ENCODE measurements around the gene HNRNPM.

Gene HNRNPM

DNA sequence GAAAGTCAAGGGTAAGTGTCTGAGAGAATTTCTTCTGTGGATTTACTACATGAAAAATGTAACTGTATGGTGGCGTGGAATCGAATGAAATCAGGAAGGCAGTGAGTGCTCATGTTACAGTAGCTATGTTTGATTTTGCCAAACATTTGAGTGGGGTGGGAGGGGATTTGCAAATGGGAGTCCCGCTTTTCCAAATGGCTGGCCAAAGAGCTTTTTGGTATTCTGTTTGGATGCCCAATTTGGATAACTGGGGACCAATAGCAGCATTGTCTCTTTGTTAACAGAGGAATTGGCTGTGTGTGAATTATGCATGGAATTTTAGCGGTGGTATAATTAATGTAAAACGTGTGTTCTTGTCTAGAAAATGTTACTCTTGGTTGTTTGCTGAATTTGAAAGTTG is 17.8 kb downstream of the HNRNPM start:
- TF ChIP-seq EZH2phosphoT487 (IDR thresholded peaks at IDR 0.05; ENCODE audit: borderline replicate concordance) = no peak
- TF ChIP-seq, protein P1, sequence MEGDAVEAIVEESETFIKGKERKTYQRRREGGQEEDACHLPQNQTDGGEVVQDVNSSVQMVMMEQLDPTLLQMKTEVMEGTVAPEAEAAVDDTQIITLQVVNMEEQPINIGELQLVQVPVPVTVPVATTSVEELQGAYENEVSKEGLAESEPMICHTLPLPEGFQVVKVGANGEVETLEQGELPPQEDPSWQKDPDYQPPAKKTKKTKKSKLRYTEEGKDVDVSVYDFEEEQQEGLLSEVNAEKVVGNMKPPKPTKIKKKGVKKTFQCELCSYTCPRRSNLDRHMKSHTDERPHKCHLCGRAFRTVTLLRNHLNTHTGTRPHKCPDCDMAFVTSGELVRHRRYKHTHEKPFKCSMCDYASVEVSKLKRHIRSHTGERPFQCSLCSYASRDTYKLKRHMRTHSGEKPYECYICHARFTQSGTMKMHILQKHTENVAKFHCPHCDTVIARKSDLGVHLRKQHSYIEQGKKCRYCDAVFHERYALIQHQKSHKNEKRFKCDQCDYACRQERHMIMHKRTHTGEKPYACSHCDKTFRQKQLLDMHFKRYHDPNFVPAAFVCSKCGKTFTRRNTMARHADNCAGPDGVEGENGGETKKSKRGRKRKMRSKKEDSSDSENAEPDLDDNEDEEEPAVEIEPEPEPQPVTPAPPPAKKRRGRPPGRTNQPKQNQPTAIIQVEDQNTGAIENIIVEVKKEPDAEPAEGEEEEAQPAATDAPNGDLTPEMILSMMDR (conservative IDR thresholded peaks at IDR 0.05; ENCODE audit: low read length) = no peak
- H2AFZ ChIP-seq (ENCODE audit: low read length) = no peak overlapping the region
- no peaks in the 10 kb centered on the region for H3F3A ChIP-seq (ENCODE audit: low read depth)

DNA sequence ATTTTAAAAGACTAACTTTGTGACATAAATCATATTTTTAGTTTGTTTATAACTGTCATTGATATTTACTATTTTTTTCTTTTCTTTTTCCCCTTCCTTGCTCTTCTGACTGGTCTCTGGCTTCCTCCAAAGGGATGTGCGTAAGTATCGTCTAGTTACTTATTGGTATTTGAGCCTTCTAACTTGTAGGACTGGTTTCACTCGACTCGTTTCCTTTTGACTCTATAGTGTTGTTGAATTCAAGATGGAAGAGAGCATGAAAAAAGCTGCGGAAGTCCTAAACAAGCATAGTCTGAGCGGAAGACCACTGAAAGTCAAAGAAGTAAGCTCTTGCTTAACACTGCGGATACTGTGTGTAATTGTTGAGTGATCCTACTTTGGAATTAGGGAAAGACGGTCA is 18.6 kb downstream of the HNRNPM start:
- Histone ChIP-seq H3K4me1 (ENCODE audit: insufficient read depth, low read length, poor library complexity, severe bottlenecking) (no peaks in the 10 kb centered on the region), H3K27me3 (ENCODE audit: insufficient read depth, low read length, poor library complexity, severe bottlenecking) (no peaks in the 10 kb centered on the region), H3K9ac (ENCODE audit: low read depth, low read length, poor library complexity, severe bottlenecking) (no peak overlapping the region), H2AFZ (ENCODE audit: low read length) (no peak overlapping the region), H3K4me3 (ENCODE audit: low read length, poor library complexity, severe bottlenecking) (no peak overlapping the region), H3K4me2 (ENCODE audit: low read depth, low read length, poor library complexity, severe bottlenecking) (no peak overlapping the region), H3K9me3 (ENCODE audit: insufficient read depth, low read depth, low read length) (no peaks in the 10 kb centered on the region), H3K79me2 (ENCODE audit: insufficient read depth, low read length) (peaks cover 94% of the 10 kb centered on the region), H4K20me1 (ENCODE audit: insufficient read depth, low read length, poor library complexity, severe bottlenecking) (peaks cover 94% of the 10 kb centered on the region), H3K36me3 (ENCODE audit: insufficient read depth, low read length) (peaks cover 99% of the 10 kb centered on the region), H3F3A (ENCODE audit: low read depth) (no peaks in the 10 kb centered on the region), H3K9me2 (replicated peaks; ENCODE audit: low read depth, low read length) (no peaks in the 10 kb centered on the region)
- TF ChIP-seq, protein P1 (conservative IDR thresholded peaks at IDR 0.05; ENCODE audit: low read length) = no peak
- no peak for TF ChIP-seq EZH2phosphoT487 (IDR thresholded peaks at IDR 0.05; ENCODE audit: borderline replicate concordance)

More for the DNA sequence above, 17.8 kb downstream of the HNRNPM start:
- H3K9me3 ChIP-seq (ENCODE audit: insufficient read depth, low read depth, low read length) = no peaks in the 10 kb centered on the region
- peaks cover 99% of the 10 kb centered on the region for H3K36me3 ChIP-seq (ENCODE audit: insufficient read depth, low read length)
- no peak overlapping the region for H3K4me2 ChIP-seq (ENCODE audit: low read depth, low read length, poor library complexity, severe bottlenecking)
- H3K9me2 ChIP-seq (replicated peaks; ENCODE audit: low read depth, low read length) = no peaks in the 10 kb centered on the region
- H3K27me3 ChIP-seq (ENCODE audit: insufficient read depth, low read length, poor library complexity, severe bottlenecking) = no peaks in the 10 kb centered on the region
- H3K79me2 ChIP-seq (ENCODE audit: insufficient read depth, low read length) = peaks cover 96% of the 10 kb centered on the region
- H4K20me1 ChIP-seq (ENCODE audit: insufficient read depth, low read length, poor library complexity, severe bottlenecking) = peaks cover 97% of the 10 kb centered on the region
- no peak overlapping the region for H3K4me3 ChIP-seq (ENCODE audit: low read length, poor library complexity, severe bottlenecking)
- H3K9ac ChIP-seq (ENCODE audit: low read depth, low read length, poor library complexity, severe bottlenecking) = no peak overlapping the region
- peaks cover under 1% of the 10 kb centered on the region for H3K4me1 ChIP-seq (ENCODE audit: insufficient read depth, low read length, poor library complexity, severe bottlenecking)

DNA sequence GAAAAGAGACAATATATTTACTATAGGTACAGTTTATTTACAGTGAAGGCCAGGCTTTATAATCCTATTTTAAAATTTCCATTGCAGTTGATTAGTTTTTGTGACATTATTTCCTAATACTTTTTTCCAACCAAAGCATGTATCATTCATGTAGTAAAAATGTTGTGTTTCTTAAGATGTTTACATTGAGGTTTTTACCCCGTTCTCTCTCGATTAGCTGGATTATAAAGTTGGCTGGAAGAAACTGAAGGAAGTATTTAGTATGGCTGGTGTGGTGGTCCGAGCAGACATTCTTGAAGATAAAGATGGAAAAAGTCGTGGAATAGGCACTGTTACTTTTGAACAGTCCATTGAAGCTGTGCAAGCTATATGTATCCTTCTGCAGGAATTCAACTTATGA is 21.2 kb downstream of the HNRNPM start:
- H3K27me3 ChIP-seq (ENCODE audit: insufficient read depth, low read length, poor library complexity, severe bottlenecking) = no peaks in the 10 kb centered on the region
- H3K4me1 ChIP-seq (ENCODE audit: insufficient read depth, low read length, poor library complexity, severe bottlenecking) = no peaks in the 10 kb centered on the region
- TF ChIP-seq EZH2phosphoT487 (IDR thresholded peaks at IDR 0.05; ENCODE audit: borderline replicate concordance) = no peak
- TF ChIP-seq, protein P1 (conservative IDR thresholded peaks at IDR 0.05; ENCODE audit: low read length) = no peak
- H3K9me3 ChIP-seq (ENCODE audit: insufficient read depth, low read depth, low read length) = no peaks in the 10 kb centered on the region
- H3K4me2 ChIP-seq (ENCODE audit: low read depth, low read length, poor library complexity, severe bottlenecking) = no peak overlapping the region
- peaks cover 80% of the 10 kb centered on the region for H4K20me1 ChIP-seq (ENCODE audit: insufficient read depth, low read length, poor library complexity, severe bottlenecking)
- no peak overlapping the region for H3K9ac ChIP-seq (ENCODE audit: low read depth, low read length, poor library complexity, severe bottlenecking)
- no peaks in the 10 kb centered on the region for H3F3A ChIP-seq (ENCODE audit: low read depth)
- H2AFZ ChIP-seq (ENCODE audit: low read length) = no peak overlapping the region
- no peak overlapping the region for H3K4me3 ChIP-seq (ENCODE audit: low read length, poor library complexity, severe bottlenecking)
- no peaks in the 10 kb centered on the region for H3K9me2 ChIP-seq (replicated peaks; ENCODE audit: low read depth, low read length)
- H3K36me3 ChIP-seq (ENCODE audit: insufficient read depth, low read length) = peaks cover 99% of the 10 kb centered on the region
- H3K79me2 ChIP-seq (ENCODE audit: insufficient read depth, low read length) = peaks cover 86% of the 10 kb centered on the region
